ENCODE results near the gene MRPL43.

GRCh38 chr10:101022967-101023705, 35.8 kb upstream of the MRPL43 start:
- TF ChIP-seq CTCF (IDR thresholded peaks at IDR 0.05; ENCODE audit: low read depth, low read length) (no peak), EZH2phosphoT487 (IDR thresholded peaks at IDR 0.05; ENCODE audit: low read depth) (no peak)
